Measurements from ENCODE around the gene OLFML2A. TPM values are rescaled to one million over a fixed set of nuclear protein-coding genes. Genes with fewer than 3 reads are reported as not detected.
A peak's percentile ranks its signal among the peaks of the same experiment; 100 is the strongest.
"Not testable (repeated sequence)": the region's sequence is repeated elsewhere in the genome, so short reads cannot be mapped to it uniquely, and the experiment has no call there.

OLFML2A gene
- total RNA-seq, 1 donor, result 4.3 TPM

- TF ChIP-seq, protein P1, sequence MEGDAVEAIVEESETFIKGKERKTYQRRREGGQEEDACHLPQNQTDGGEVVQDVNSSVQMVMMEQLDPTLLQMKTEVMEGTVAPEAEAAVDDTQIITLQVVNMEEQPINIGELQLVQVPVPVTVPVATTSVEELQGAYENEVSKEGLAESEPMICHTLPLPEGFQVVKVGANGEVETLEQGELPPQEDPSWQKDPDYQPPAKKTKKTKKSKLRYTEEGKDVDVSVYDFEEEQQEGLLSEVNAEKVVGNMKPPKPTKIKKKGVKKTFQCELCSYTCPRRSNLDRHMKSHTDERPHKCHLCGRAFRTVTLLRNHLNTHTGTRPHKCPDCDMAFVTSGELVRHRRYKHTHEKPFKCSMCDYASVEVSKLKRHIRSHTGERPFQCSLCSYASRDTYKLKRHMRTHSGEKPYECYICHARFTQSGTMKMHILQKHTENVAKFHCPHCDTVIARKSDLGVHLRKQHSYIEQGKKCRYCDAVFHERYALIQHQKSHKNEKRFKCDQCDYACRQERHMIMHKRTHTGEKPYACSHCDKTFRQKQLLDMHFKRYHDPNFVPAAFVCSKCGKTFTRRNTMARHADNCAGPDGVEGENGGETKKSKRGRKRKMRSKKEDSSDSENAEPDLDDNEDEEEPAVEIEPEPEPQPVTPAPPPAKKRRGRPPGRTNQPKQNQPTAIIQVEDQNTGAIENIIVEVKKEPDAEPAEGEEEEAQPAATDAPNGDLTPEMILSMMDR (IDR thresholded peaks at IDR 0.05; ENCODE audit: insufficient read depth, low read depth, low read length), result no peak
- no peak overlapping the region for H3K4me3 ChIP-seq (ENCODE audit: low read depth, low read length)
- no peak for DNase-seq (ENCODE audit: low read depth)
Observed at GRCh38 chr9:124828489-124829333, 51.8 kb downstream of the OLFML2A start.

- TF ChIP-seq, protein P1 (IDR thresholded peaks at IDR 0.05; ENCODE audit: insufficient read depth, low read depth, low read length), result no peak
Observed at GRCh38 chr9:124829334-124829669, 52.4 kb downstream of the OLFML2A start.

DNA sequence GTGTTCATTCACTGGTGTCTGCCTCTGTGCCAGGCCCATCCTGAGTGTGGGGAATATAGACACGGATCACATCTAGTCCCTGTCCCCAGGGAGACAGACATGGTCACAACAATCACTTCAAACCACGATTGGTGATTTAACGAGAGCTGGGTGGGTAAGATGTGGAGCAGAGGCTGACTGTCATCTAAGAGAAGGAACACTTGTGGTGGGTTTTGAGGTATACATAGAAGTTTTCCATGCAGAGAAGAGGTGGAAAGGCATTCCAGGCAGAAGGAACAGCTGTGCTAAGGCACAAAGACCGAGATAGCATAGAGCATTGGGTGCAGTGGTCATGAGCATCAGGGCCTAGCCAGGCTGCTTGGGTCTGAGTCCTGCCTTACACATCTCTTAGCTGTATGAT, 53.7 kb downstream of the OLFML2A start:
- DNase-seq (ENCODE audit: low read depth), result no peak
- no peak overlapping the region for H3K4me3 ChIP-seq (ENCODE audit: low read depth, low read length)
- TF ChIP-seq, protein P1 (IDR thresholded peaks at IDR 0.05; ENCODE audit: insufficient read depth, low read depth, low read length), result no peak

More at GRCh38 chr9:124829334-124829669, 52.4 kb downstream of the OLFML2A start:
- DNase-seq (ENCODE audit: low read depth), result no peak
- H3K4me3 ChIP-seq (ENCODE audit: low read depth, low read length), result no peak overlapping the region

DNA sequence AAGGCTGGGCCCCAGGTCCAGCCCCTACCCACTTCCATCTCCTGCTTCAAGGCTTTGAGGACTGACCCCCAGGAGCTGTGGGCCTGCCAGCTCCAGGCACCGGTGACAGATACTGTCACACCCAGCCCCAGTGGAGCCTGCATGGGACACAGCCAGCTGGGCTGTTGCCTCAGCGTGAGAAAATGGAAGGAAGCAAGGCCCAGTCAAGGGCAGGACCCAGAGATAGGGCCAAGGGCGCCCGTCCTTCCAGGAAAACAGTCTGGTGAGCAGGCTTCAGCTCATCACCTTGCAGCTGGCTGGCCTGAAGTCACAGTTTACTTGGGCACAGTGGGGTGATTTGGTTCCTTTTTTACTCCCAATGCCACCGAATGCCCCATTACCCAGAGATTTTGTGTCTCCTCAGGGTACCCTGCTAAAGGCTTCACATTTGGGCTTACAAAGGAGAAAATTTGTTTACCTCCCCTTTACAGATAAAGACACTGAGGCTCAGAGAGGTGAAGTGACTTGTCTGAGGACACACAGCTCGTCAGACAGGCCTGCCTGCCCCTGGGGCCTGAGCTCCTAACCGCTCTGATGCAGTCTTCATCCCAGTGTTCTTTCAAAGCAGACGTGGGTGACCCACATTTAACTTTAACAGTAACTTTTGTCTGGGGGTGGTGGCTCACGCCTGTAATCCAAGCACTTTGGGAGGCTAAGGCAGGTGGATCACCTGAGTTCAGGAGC, 54.9 kb downstream of the OLFML2A start:
- no peak for DNase-seq (ENCODE audit: low read depth)
- H3K4me3 ChIP-seq (ENCODE audit: low read depth, low read length), result no peak overlapping the region
- TF ChIP-seq, protein P1 (IDR thresholded peaks at IDR 0.05; ENCODE audit: insufficient read depth, low read depth, low read length), result no peak

- no peak overlapping the region for H3K4me3 ChIP-seq (ENCODE audit: low read depth, low read length)
- DNase-seq (ENCODE audit: low read depth), result peak; percentile 27
- TF ChIP-seq, protein P1 (IDR thresholded peaks at IDR 0.05; ENCODE audit: insufficient read depth, low read depth, low read length), result no peak
Observed at GRCh38 chr9:124834591-124834990, 57.7 kb downstream of the OLFML2A start.

DNA sequence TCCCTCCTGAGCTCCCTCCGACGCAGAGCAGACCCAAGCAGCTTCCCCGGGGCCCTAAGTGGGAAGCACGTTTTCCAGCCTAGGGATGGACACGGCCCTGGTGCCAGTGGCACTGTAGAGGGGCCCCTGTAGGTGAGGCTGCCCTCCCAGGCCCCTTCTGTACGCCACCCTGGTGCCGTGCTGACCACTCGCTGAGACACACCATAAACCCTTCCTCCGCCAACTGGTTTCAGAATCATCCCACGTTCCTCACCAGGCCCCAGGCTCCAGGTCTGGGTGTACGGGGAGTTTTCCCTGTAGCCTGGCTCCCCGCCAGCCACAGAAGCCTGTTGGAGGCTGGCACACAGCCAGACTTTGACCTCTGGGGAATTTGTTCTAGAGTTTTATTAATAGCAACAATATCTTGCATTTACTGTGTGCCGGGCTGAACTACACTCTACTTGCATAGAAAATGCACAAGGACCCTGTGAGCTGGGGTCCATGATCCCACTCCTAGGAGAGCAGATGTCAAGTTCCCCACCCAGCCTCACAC, 58.2 kb downstream of the OLFML2A start:
- DNase-seq (ENCODE audit: low read depth), result peak; percentile 88
- no peak overlapping the region for H3K4me3 ChIP-seq (ENCODE audit: low read depth, low read length)
- TF ChIP-seq, protein P1 (IDR thresholded peaks at IDR 0.05; ENCODE audit: insufficient read depth, low read depth, low read length), result no peak

GRCh38 chr9:124838132-124838531, 61.2 kb downstream of the OLFML2A start:
- H3K4me3 ChIP-seq (ENCODE audit: low read depth, low read length); DNase-seq (ENCODE audit: low read depth): not testable (repeated sequence)

- H3K4me3 ChIP-seq (ENCODE audit: low read depth, low read length), result not testable (repeated sequence)
Observed at GRCh38 chr9:124838567-124839275, 61.8 kb downstream of the OLFML2A start.

More at GRCh38 chr9:124838567-124839275, 61.8 kb downstream of the OLFML2A start:
- not testable (repeated sequence) for DNase-seq (ENCODE audit: low read depth)
